A673 (cell line): ENCODE measurements around the gene ATP13A4.

Source experiments
- EZH2 ChIP-seq: fragments of 200-600 bp; sonication (generic); IDR thresholded peaks from 2 replicates; pipeline ENCODE4 v1.6.1; 2017; ENCODE audit warnings: borderline replicate concordance, low read depth, mild to moderate bottlenecking, mixed read lengths, antibody characterized with exemption, low read length; ENCODE audit not compliant: poor library complexity, severe bottlenecking
- TF ChIP-seq, protein P1 (sequence below): fragments of 300-800, 200-600 bp; sonication (generic); conservative IDR thresholded peaks from 2 replicates; pipeline ENCODE4 v1.5.1; 2017; ENCODE audit warnings: low read depth, mild to moderate bottlenecking, antibody characterized with exemption, low read length, moderate library complexity, mixed read lengths

DNA sequence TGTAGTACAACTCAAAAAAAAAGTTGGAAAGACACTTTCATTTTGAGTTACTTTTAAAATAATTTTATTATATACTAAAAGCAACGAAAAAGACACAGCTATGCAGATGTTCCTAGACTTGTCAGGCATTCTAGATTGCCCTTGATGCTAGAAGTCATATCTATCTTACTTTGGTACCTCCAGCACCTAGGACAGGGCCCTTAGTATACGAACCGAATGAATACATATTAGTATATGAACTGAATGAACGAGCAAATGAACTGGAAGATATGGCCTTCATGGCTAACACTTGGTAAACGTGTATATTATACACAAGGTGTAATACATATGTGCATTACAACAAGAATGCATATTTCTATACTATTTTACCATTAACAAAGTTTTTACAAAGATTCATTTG is 200.3 kb downstream of the ATP13A4 start:
- no peak for TF ChIP-seq EZH2
- TF ChIP-seq, protein P1, sequence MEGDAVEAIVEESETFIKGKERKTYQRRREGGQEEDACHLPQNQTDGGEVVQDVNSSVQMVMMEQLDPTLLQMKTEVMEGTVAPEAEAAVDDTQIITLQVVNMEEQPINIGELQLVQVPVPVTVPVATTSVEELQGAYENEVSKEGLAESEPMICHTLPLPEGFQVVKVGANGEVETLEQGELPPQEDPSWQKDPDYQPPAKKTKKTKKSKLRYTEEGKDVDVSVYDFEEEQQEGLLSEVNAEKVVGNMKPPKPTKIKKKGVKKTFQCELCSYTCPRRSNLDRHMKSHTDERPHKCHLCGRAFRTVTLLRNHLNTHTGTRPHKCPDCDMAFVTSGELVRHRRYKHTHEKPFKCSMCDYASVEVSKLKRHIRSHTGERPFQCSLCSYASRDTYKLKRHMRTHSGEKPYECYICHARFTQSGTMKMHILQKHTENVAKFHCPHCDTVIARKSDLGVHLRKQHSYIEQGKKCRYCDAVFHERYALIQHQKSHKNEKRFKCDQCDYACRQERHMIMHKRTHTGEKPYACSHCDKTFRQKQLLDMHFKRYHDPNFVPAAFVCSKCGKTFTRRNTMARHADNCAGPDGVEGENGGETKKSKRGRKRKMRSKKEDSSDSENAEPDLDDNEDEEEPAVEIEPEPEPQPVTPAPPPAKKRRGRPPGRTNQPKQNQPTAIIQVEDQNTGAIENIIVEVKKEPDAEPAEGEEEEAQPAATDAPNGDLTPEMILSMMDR = no peak
